ENCODE data around the gene LILRB3. TPM values are rescaled to one million over a fixed set of nuclear protein-coding genes. Genes with fewer than 3 reads are reported as not detected.
"Not testable (repeated sequence)": the region's sequence is repeated elsewhere in the genome, so short reads cannot be mapped to it uniquely, and the experiment has no call there.

The LILRB3 gene
- total RNA-seq, 4 donors from 2014 or later = 0.51 to 7.1 (median 3.6) TPM; not detected in 1

- in situ Hi-C loops (cut with MboI; ENCODE audit: low sequenced_read_pairs in 4 of 4) = no loop called here
- no peaks in the 10 kb centered on the region for H3K4me1 ChIP-seq
- TF ChIP-seq CTCF (IDR thresholded peaks at IDR 0.05 in 4 of 5, conservative IDR thresholded peaks at IDR 0.05 in 1 of 5) = no peak
- TF ChIP-seq POLR2A (IDR thresholded peaks at IDR 0.05) = no peak
- no peaks in the 10 kb centered on the region for H3K9me3 ChIP-seq
- H3K27ac ChIP-seq = no peak overlapping the region
- ATAC-seq (no peak), DNase-seq (no peak)
- intact Hi-C loops (cut with DNase I; ENCODE audit: low total_unique reads) = no loop called here
- no peaks in the 10 kb centered on the region for H3K36me3 ChIP-seq
- H3K4me3 ChIP-seq = no peak overlapping the region
- peaks cover 0 to 12% (median 5%) of the 10 kb centered on the region in 3 donors for H3K27me3 ChIP-seq
These were observed 29.4 kb upstream of the LILRB3 start for GRCh38 chr19:54252243-54252642.

GRCh38 chr19:54248016-54248601 is 25.3 kb upstream of the LILRB3 start:
- H3K27me3 ChIP-seq = peaks cover 0 to 2% (median 0%) of the 10 kb centered on the region in 3 donors
- DNase-seq (peak in 1 of 2 donors; percentile 34), ATAC-seq (peak in 1 of 2 donors; percentile 24)
- no peaks in the 10 kb centered on the region for H3K4me1 ChIP-seq
- intact Hi-C loops (cut with DNase I; ENCODE audit: low total_unique reads) (no loop called here), in situ Hi-C loops (cut with MboI; ENCODE audit: low sequenced_read_pairs in 4 of 4) (no loop called here)
- H3K27ac ChIP-seq = no peak overlapping the region
- no peaks in the 10 kb centered on the region for H3K36me3 ChIP-seq
- H3K9me3 ChIP-seq = no peaks in the 10 kb centered on the region
- no peak overlapping the region for H3K4me3 ChIP-seq
- TF ChIP-seq CTCF (IDR thresholded peaks at IDR 0.05 in 4 of 5, conservative IDR thresholded peaks at IDR 0.05 in 1 of 5) (no peak), POLR2A (IDR thresholded peaks at IDR 0.05) (no peak)

- Histone ChIP-seq H3K27me3 (no peaks in the 10 kb centered on the region), H3K36me3 (no peaks in the 10 kb centered on the region), H3K4me3 (no peak overlapping the region), H3K27ac (no peak overlapping the region), H3K9me3 (no peaks in the 10 kb centered on the region), H3K4me1 (no peaks in the 10 kb centered on the region)
- DNase-seq (no peak), ATAC-seq (no peak)
- in situ Hi-C loops (cut with MboI; ENCODE audit: low sequenced_read_pairs in 4 of 4) = no loop called here
- intact Hi-C loops (cut with DNase I; ENCODE audit: low total_unique reads) = loop anchor here (2.0 kb wide), 1 partner anchor 25 kb away; the partner anchor contains the start of gene LILRB3
- TF ChIP-seq CTCF (IDR thresholded peaks at IDR 0.05 in 4 of 5, conservative IDR thresholded peaks at IDR 0.05 in 1 of 5) (no peak), POLR2A (IDR thresholded peaks at IDR 0.05) (no peak)
These were observed 24.5 kb upstream of the LILRB3 start for GRCh38 chr19:54247106-54247930.

GRCh38 chr19:54245936-54246335 is 23.1 kb upstream of the LILRB3 start:
- H3K4me3 ChIP-seq = no peak overlapping the region
- in situ Hi-C loops (cut with MboI; ENCODE audit: low sequenced_read_pairs in 4 of 4) = no loop called here
- H3K36me3 ChIP-seq = no peaks in the 10 kb centered on the region
- no peak overlapping the region for H3K27ac ChIP-seq
- no peaks in the 10 kb centered on the region for H3K27me3 ChIP-seq
- ATAC-seq (no peak), DNase-seq (no peak)
- no peaks in the 10 kb centered on the region for H3K4me1 ChIP-seq
- no peak for TF ChIP-seq POLR2A (IDR thresholded peaks at IDR 0.05)
- TF ChIP-seq CTCF (IDR thresholded peaks at IDR 0.05 in 4 of 5, conservative IDR thresholded peaks at IDR 0.05 in 1 of 5) = no peak
- no peaks in the 10 kb centered on the region for H3K9me3 ChIP-seq
- intact Hi-C loops (cut with DNase I; ENCODE audit: low total_unique reads) = loop anchor here (2.0 kb wide), 1 partner anchor 23 kb away; the partner anchor contains the start of gene LILRB3

- H3K36me3 ChIP-seq; H3K4me3 ChIP-seq; H3K9me3 ChIP-seq; ATAC-seq; in situ Hi-C loops (cut with MboI; ENCODE audit: low sequenced_read_pairs in 4 of 4); DNase-seq; H3K27me3 ChIP-seq; intact Hi-C loops (cut with DNase I; ENCODE audit: low total_unique reads); H3K4me1 ChIP-seq; H3K27ac ChIP-seq: not testable (repeated sequence)
These were observed 21.0 kb upstream of the LILRB3 start for GRCh38 chr19:54243809-54244208.

GRCh38 chr19:54242646-54243045 is 19.8 kb upstream of the LILRB3 start, which contains the start of gene LILRA6:
Gene LILRA6, minus strand, starts transcription at chr19:54242790.
- H3K4me1 ChIP-seq; H3K9me3 ChIP-seq; ATAC-seq; in situ Hi-C loops (cut with MboI; ENCODE audit: low sequenced_read_pairs in 4 of 4); DNase-seq; intact Hi-C loops (cut with DNase I; ENCODE audit: low total_unique reads); H3K27me3 ChIP-seq; H3K27ac ChIP-seq; H3K36me3 ChIP-seq; H3K4me3 ChIP-seq: not testable (repeated sequence)

- H3K27me3 ChIP-seq; H3K27ac ChIP-seq; in situ Hi-C loops (cut with MboI; ENCODE audit: low sequenced_read_pairs in 4 of 4); DNase-seq; H3K4me1 ChIP-seq; H3K36me3 ChIP-seq; intact Hi-C loops (cut with DNase I; ENCODE audit: low total_unique reads); H3K9me3 ChIP-seq; ATAC-seq; H3K4me3 ChIP-seq: not testable (repeated sequence)
These were observed 19.4 kb upstream of the LILRB3 start for GRCh38 chr19:54242234-54242633.

All from gastrocnemius medialis (tissue), 4 donors.